Endothelial cell of umbilical vein (primary cell): ENCODE measurements around the gene FANCE. TPM values are rescaled to one million over a fixed set of nuclear protein-coding genes. Genes with fewer than 3 reads are reported as not detected.

Source experiments
- BruUV-seq: library from RNA; stranded (reverse); fragments of 400-500 nt; replicated peaks from 2 replicates; lab custom pipeline; 2021; lab: Mats Ljungman, UMichigan
- CTCF ChIA-PET: fragments of 300-600, 350-600 bp; sonication (Branson Sonifier 250); formaldehyde crosslinking; loops from one replicate; lab custom pipeline; 2021; ENCODE audit warnings: antibody characterized with exemption, inconsistent platforms; lab: Charles Lee
- POLR2A ChIA-PET: fragments of 300-600, 350-600 bp; sonication (Branson Sonifier 250); formaldehyde crosslinking; loops from one replicate; lab custom pipeline; 2021; ENCODE audit warnings: antibody characterized with exemption, inconsistent platforms; lab: Charles Lee
- DNase-seq: peaks from one replicate; pipeline ENCODE4 v3.0.0-alpha.2; 2011; ENCODE audit warnings: low read depth, low spot score
- FAIRE-seq: peaks from 2 replicates; lab custom pipeline; 2011; peaks lifted over from hg19 to GRCh38; lab: Jason Lieb, UNC
- H2AFZ ChIP-seq: 2 replicates; pipeline ENCODE4 v1.6.0; 2012; ENCODE audit warnings: low read depth, low read length, control low read depth, inconsistent platforms
- H3K27ac ChIP-seq: 2 replicates; pipeline ENCODE4 v1.5.1; 2011; ENCODE audit warnings: low read depth, mild to moderate bottlenecking, control low read depth, low read length, moderate library complexity; ENCODE audit not compliant: insufficient read depth
- H3K27me3 ChIP-seq, 2 experiments: 2 replicates each; pipeline versions ENCODE4 v1.6.0 to v1.6.1; 2011; ENCODE audit warnings: low read length in 2 of 2, mixed read lengths in 1 of 2; ENCODE audit not compliant: control insufficient read depth in 2 of 2, insufficient read depth in 2 of 2
- H3K36me3 ChIP-seq, 2 experiments: 2 replicates in 1 of 2; 3 replicates in 1 of 2; pipeline ENCODE4 v1.5.1; 2011; ENCODE audit warnings: low read length in 2 of 2, mild to moderate bottlenecking in 1 of 2, moderate library complexity in 1 of 2; ENCODE audit not compliant: control insufficient read depth in 2 of 2, insufficient read depth in 2 of 2; ENCODE audit errors: extremely low read depth in 1 of 2
- H3K4me1 ChIP-seq: 3 replicates; pipeline ENCODE4 v1.5.1; 2011; ENCODE audit warnings: mild to moderate bottlenecking, low read length; ENCODE audit not compliant: control insufficient read depth, insufficient read depth; ENCODE audit errors: extremely low read depth
- H3K4me2 ChIP-seq: 2 replicates; pipeline ENCODE4 v1.6.1; 2011; ENCODE audit warnings: low read length, control low read depth, mixed read lengths; ENCODE audit not compliant: insufficient read depth
- H3K4me3 ChIP-seq, 3 experiments: fragments of 200-600 bp in 1 of 3; sonication (generic), shearing (Covaris generic) in 1 of 3; replicated peaks in 1 of 3; 2 replicates each; pipeline ENCODE4 v1.5.1; 2011 to 2016; ENCODE audit warnings: control low read depth in 3 of 3, low read length in 3 of 3, mild to moderate bottlenecking in 2 of 3, inconsistent platforms in 1 of 3, low read depth in 1 of 3, moderate library complexity in 1 of 3; ENCODE audit not compliant: insufficient read depth in 1 of 3
- H3K79me2 ChIP-seq: 2 replicates; pipeline ENCODE4 v1.6.0; 2012; ENCODE audit warnings: low read length, inconsistent platforms; ENCODE audit not compliant: control insufficient read depth, insufficient read depth
- H3K9ac ChIP-seq: replicated peaks from 2 replicates; pipeline ENCODE3; 2011; ENCODE audit warnings: low read length, control low read depth; ENCODE audit not compliant: insufficient read depth; ENCODE audit errors: extremely low read depth
- H3K9me1 ChIP-seq: replicated peaks from 3 replicates; pipeline ENCODE4 v1.6.0; 2011; ENCODE audit warnings: mild to moderate bottlenecking, low read length; ENCODE audit not compliant: control insufficient read depth, insufficient read depth; ENCODE audit errors: extremely low read depth
- H3K9me3 ChIP-seq: replicated peaks from 2 replicates; pipeline ENCODE4 v1.5.1; 2012; ENCODE audit warnings: low read length, inconsistent platforms; ENCODE audit not compliant: control insufficient read depth, insufficient read depth
- H4K20me1 ChIP-seq: replicated peaks from 2 replicates; pipeline ENCODE3; 2011; ENCODE audit warnings: mild to moderate bottlenecking, low read length; ENCODE audit not compliant: control insufficient read depth, insufficient read depth; ENCODE audit errors: extremely low read depth
- CTCF ChIP-seq, 2 donors: IDR thresholded peaks; 1 replicate in 1 of 2; 2 replicates in 1 of 2; pipeline ENCODE4 v1.5.1; 2011; ENCODE audit warnings: low read length in 2 of 2, mild to moderate bottlenecking in 2 of 2, moderate library complexity in 2 of 2, control low read depth in 1 of 2, inconsistent platforms in 1 of 2, low read depth in 1 of 2; ENCODE audit not compliant: insufficient read depth in 1 of 2; ENCODE audit errors: extremely low read depth in 1 of 2
- EZH2 ChIP-seq: IDR thresholded peaks from 2 replicates; pipeline ENCODE4 v1.6.1; 2012; ENCODE audit warnings: borderline replicate concordance, low read depth, mild to moderate bottlenecking, moderate library complexity, low read length, inconsistent platforms; ENCODE audit not compliant: severe bottlenecking
- FOS ChIP-seq: IDR thresholded peaks from 2 replicates; pipeline ENCODE4 v1.6.1; 2011; ENCODE audit warnings: mild to moderate bottlenecking, low read length, moderate library complexity, borderline replicate concordance; ENCODE audit not compliant: insufficient read depth
- GATA2 ChIP-seq: IDR thresholded peaks from 2 replicates; pipeline ENCODE4 v1.7.0; 2011; ENCODE audit warnings: low read depth, mild to moderate bottlenecking, moderate library complexity, mixed read lengths, low read length; ENCODE audit not compliant: insufficient read length, insufficient read depth
- JUN ChIP-seq: IDR thresholded peaks from 2 replicates; pipeline ENCODE4 v1.6.1; 2011; ENCODE audit warnings: borderline replicate concordance, low read depth; ENCODE audit not compliant: insufficient read length, insufficient read depth
- MYC ChIP-seq: IDR thresholded peaks from one replicate; pipeline ENCODE4 v1.6.1; 2011; ENCODE audit warnings: mild to moderate bottlenecking, low read depth, low read length
- POLR2A ChIP-seq: IDR thresholded peaks from 2 replicates; pipeline ENCODE4 v1.6.1; 2012; ENCODE audit warnings: low read depth, mild to moderate bottlenecking, control low read depth, low read length
- POLR2AphosphoS5 ChIP-seq: IDR thresholded peaks from 2 replicates; pipeline ENCODE4 v1.6.1; 2012; ENCODE audit warnings: low read depth, mild to moderate bottlenecking, control low read depth, low read length, moderate library complexity; ENCODE audit not compliant: insufficient read depth
- dilution Hi-C: fragments of 300-500 bp; cut with MboI; formaldehyde crosslinking; loops from one replicate; pipeline ENCODE4 v1.15.0; 2019; ENCODE audit warnings: low sequenced_read_pairs; ENCODE audit not compliant: extremely low pct_ligation_motif_present
- intact Hi-C: fragments of 100-400 bp; cut with micrococcal nuclease; formaldehyde crosslinking; loops from one replicate; pipeline ENCODE4 v1.10.0; 2022
- polyA plus RNA-seq, 4 experiments: library from polyadenylated mRNA; depleted of rRNA in 3 of 4; stranded (reverse) in 3 of 4; unstranded in 1 of 4; fragments of >200 nt; gene quantifications; 2 replicates each; pipeline versions ENCODE4 v1.2.1 to v1.2.3, GENCODE V29; 2011 to 2012; ENCODE audit warnings: missing spikeins in 1 of 4
- total RNA-seq: library from RNA; stranded (reverse); gene quantifications from 2 replicates; pipeline ENCODE4 v1.2.3, GENCODE V29; 2021
- TF ChIP-seq, protein P1 (sequence below): IDR thresholded peaks from 2 replicates; pipeline ENCODE4 v1.6.1; 2011; ENCODE audit not compliant: insufficient read depth, insufficient read length

The FANCE gene
- total and polyA plus RNA-seq, 2 donors (not counting 3 experiments of a cell fraction or from before 2014, with no cell fraction given): 9.1 to 12.7 TPM

GRCh38 chr6:35497571-35498421 is 45.7 kb downstream of the FANCE start:
- FAIRE-seq (peak; percentile 77), DNase-seq (peak; percentile 46)
- Histone ChIP-seq H3K27ac (no peak overlapping the region), H3K4me1 (peaks cover 4% of the 10 kb centered on the region), H3K4me2 (peak overlapping the region; percentile 43), H3K4me3 (peak overlapping the region; percentile 26 to 53 (median 40)), H3K9ac (peak overlapping the region; percentile 22), H3K36me3 (no peaks in the 10 kb centered on the region), H3K27me3 (peaks cover 4 to 14% of the 10 kb centered on the region in 2 experiments), H3K9me3 (no peaks in the 10 kb centered on the region), H2AFZ (peak overlapping the region; percentile 50), H3K79me2 (no peaks in the 10 kb centered on the region), H3K9me1 (no peaks in the 10 kb centered on the region), H4K20me1 (no peaks in the 10 kb centered on the region)
- dilution Hi-C loops (no loop called here), intact Hi-C loops (no loop called here)
- BruUV-seq: no TSS peak
- no peak for TF ChIP-seq GATA2
- peak; percentile 76 for TF ChIP-seq EZH2
- no peak for TF ChIP-seq MYC
- TF ChIP-seq CTCF (IDR thresholded peaks at IDR 0.05; ENCODE audit: extremely low read depth in 1 of 2, insufficient read depth in 1 of 2, low read depth in 1 of 2, low read length in 2 of 2): no peak
- no peak for TF ChIP-seq POLR2A
- TF ChIP-seq POLR2AphosphoS5: no peak
- peak; percentile 33 for TF ChIP-seq FOS
- no peak for TF ChIP-seq JUN
- TF ChIP-seq, protein P1, sequence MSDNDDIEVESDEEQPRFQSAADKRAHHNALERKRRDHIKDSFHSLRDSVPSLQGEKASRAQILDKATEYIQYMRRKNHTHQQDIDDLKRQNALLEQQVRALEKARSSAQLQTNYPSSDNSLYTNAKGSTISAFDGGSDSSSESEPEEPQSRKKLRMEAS: peak; percentile 45
- CTCF ChIA-PET: interaction anchor here (0.7 to 1.0 kb wide), 3 partner anchors 22 to 90 kb away, joined by 3 to 4 read pairs (median 3); no protein-coding TSS in a partner anchor
- POLR2A ChIA-PET: no interaction called here
